Activated T-cell treated with anti-CD3 and anti-CD28 coated beads, Interleukin-2, amount 50 U/mL, for 1 hour (primary cell): ENCODE measurements around the gene JPT2.

Experiments
- DNase-seq: peaks from one replicate; pipeline ENCODE4 v3.0.0-alpha.2; 2020

The JPT2 gene

GRCh38 chr16:1677942-1678499 lies at the start of gene JPT2:
Gene JPT2, plus strand, starts transcription at chr16:1678279. Its CDS starts 34 bp downstream, at chr16:1678313.
- peak; percentile 94 for DNase-seq

- DNase-seq: no peak
Measured at GRCh38 chr16:1630450-1631213, 47.4 kb upstream of the JPT2 start.

GRCh38 chr16:1631230-1631629 lies 46.8 kb upstream of the JPT2 start:
- no peak for DNase-seq

- no peak for DNase-seq
Measured at GRCh38 chr16:1631931-1632637, 46.0 kb upstream of the JPT2 start.

- DNase-seq: no peak
Measured at GRCh38 chr16:1632638-1632970, 45.5 kb upstream of the JPT2 start.

- no peak for DNase-seq
Measured at GRCh38 chr16:1633310-1633709, 44.8 kb upstream of the JPT2 start.

GRCh38 chr16:1634541-1634940 lies 43.5 kb upstream of the JPT2 start:
- DNase-seq: no peak

- DNase-seq: no peak
Measured at GRCh38 chr16:1635070-1635469, 43.0 kb upstream of the JPT2 start.

- no peak for DNase-seq
Measured at GRCh38 chr16:1637526-1637925, 40.6 kb upstream of the JPT2 start.

- no peak for DNase-seq
Measured at GRCh38 chr16:1638757-1639156, 39.3 kb upstream of the JPT2 start.

- DNase-seq: no peak
Measured at GRCh38 chr16:1639282-1639681, 38.8 kb upstream of the JPT2 start.

GRCh38 chr16:1639860-1640259 lies 38.2 kb upstream of the JPT2 start:
- no peak for DNase-seq

- no peak for DNase-seq
Measured at GRCh38 chr16:1640261-1640941, 37.7 kb upstream of the JPT2 start.

- DNase-seq: no peak
Measured at GRCh38 chr16:1641261-1641660, 36.8 kb upstream of the JPT2 start.

- DNase-seq: no peak
Measured at GRCh38 chr16:1642148-1642547, 35.9 kb upstream of the JPT2 start.

- no peak for DNase-seq
Measured at GRCh38 chr16:1642753-1643152, 35.3 kb upstream of the JPT2 start.

- no peak for DNase-seq
Measured at GRCh38 chr16:1643521-1643920, 34.6 kb upstream of the JPT2 start.

GRCh38 chr16:1645914-1646525 lies 32.1 kb upstream of the JPT2 start:
- DNase-seq: peak; percentile 24

GRCh38 chr16:1647856-1648255 lies 30.2 kb upstream of the JPT2 start:
- no peak for DNase-seq

GRCh38 chr16:1650131-1650530 lies 27.9 kb upstream of the JPT2 start:
- no peak for DNase-seq

- DNase-seq: no peak
Measured at GRCh38 chr16:1651094-1651973, 26.7 kb upstream of the JPT2 start.

- no peak for DNase-seq
Measured at GRCh38 chr16:1651974-1652312, 26.1 kb upstream of the JPT2 start.
